Activated CD8-positive, alpha-beta memory T cell treated with anti-CD3 and anti-CD28 coated beads, Interleukin-2, amount 50 U/mL, for 1 hour (primary cell): ENCODE measurements around the gene RSPH10B.
"Not testable (repeated sequence)": the region's sequence is repeated elsewhere in the genome, so short reads cannot be mapped to it uniquely, and the experiment has no call there.

ENCODE experiments used
- DNase-seq: peaks from one replicate; pipeline ENCODE4 v3.0.0-alpha.2; 2020; ENCODE audit errors: extremely low read depth

Gene RSPH10B

DNA sequence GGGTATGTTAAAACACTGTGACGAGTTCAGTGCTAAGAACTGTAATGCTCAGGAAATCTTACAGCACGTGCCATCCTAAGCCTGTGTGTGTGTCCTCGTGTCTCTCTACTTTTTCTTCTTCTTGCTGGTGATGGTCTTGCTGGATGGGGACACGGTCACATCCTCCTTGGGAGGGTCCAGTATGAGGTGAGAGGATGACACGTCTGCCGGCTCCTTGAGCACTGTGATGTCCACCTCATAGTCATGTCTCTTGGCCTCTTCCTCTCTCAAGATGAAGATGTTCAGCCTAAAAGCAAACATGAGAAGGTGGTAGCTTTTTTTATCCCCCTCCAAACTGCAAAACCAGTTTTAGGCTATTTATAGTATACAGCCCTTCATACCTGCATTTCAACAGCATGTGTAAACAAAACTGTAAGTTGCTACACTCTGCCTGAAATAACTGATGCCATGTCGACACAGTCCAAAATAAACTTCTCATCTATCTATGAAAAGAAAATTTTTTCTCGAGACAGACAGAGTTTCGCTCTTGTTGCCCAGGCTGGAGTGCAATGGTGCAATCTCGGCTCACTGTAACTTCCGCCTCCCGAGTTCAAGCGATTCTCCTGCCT is 44.1 kb downstream of the RSPH10B start:
- DNase-seq = not testable (repeated sequence)

DNA sequence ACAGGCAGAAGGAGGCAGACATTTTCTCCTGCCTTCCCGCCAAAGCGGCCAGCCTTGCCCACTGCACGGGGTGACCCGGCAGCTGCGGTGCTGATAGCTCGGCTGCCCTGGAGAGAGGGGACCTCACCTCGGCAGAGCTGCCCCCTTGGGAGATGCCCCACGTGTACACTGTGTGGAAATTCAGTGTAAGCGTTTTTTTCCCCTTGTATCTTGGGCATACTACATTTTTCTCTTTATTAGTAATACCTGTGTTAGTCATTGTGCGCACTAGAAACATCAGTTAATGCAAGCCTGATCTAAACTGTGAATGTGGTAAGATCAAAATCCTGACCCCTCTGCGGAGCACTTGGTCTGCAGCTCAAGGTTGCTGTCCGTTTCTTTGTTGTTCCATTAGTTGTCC is 45.9 kb downstream of the RSPH10B start:
- DNase-seq = not testable (repeated sequence)

DNA sequence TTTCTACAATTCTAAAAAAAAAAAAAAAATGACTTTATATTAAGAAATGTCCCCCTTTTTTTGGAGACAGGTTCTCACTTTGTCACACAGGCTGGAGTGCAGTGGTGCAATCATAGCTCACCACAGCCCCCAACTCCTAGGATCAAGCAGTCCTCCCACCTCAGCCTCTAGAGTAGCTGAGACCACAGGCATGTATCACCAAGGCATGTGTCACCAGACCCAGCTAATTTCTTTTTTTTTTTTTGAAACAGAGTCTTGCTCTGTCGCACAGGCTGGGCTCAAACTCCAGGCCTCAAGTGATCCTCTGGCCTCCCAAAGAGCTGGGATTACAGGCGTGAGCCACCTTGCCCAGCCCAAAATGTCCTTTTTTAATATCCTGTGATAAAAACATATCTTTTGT is 46.3 kb downstream of the RSPH10B start:
- DNase-seq = not testable (repeated sequence)

DNA sequence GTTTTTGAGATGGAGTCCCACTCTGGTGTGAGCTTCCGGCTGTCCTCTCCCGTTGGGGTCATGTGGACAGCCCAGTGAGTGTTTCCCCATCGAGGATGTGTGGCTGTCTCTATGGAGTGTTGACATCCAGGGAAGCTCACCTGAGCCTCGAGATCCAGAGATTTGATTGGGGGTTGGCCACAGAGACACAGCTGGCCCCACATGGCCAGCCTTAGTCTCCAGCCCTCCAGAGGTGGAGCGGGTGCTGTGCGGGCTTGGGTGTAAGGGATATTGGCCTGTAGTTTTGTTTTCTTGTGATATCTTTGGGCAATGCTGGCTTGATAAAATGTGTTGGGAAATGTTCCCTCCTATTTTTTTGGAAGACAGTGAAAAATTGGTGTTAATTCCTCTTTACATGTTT is 54.0 kb downstream of the RSPH10B start:
- DNase-seq = not testable (repeated sequence)

DNA sequence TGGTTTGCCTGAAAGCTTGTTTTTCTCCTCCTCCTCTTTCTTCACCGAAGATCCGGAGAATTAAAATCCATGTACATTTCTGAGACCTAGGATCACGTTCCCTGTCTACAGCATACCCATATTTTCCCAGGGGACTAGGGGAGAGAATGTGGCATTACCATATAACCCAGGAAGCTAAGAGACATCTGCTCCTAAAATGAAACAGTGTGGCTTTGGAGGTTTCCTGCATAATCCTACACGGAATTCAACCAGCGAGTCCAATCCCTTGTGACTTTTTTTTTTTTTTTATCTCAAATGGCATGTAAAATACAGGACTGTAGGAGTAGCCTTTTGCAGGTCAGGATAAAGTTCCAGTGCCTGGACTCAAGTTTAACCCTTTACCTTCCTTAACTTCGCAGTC is 61.7 kb downstream of the RSPH10B start:
- not testable (repeated sequence) for DNase-seq

DNA sequence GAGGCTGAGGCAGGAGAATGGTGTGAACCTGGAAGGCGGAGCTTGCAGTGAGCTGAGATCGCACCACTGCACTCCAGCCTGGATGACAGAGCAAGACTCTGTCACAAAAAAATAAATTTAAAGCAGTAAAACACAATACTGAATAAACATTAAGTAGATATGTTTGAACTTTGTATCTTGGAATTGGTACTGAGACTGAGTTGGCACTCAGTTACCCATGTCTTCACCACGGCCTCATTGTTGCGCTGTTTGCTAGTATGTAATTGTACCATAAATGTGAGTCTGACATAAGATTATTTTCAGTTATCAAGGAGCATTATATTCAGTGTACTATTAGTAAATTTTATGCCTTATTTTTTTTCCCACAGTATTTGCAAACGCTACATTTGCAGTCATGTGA is 65.8 kb downstream of the RSPH10B start:
- not testable (repeated sequence) for DNase-seq

DNA sequence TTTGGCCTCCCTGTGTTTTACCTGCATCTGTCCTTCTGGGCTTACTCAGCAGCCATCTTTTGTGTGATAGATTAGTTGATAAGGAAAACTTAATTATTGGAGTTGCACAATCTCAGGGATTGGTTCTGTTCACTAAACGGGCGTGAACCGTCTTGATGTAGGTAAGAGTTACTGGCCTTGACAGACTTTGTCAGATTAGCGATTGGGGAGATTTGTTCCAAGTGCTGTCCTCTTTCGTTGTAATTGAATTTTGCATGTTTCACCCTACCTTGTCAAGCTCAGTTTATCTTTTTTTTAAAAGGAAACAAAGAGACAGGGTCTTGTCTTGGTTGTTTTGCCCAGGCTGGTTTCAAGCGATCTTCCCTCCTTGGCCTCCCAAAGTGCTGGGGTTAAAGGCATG is 67.5 kb downstream of the RSPH10B start:
- not testable (repeated sequence) for DNase-seq

DNA sequence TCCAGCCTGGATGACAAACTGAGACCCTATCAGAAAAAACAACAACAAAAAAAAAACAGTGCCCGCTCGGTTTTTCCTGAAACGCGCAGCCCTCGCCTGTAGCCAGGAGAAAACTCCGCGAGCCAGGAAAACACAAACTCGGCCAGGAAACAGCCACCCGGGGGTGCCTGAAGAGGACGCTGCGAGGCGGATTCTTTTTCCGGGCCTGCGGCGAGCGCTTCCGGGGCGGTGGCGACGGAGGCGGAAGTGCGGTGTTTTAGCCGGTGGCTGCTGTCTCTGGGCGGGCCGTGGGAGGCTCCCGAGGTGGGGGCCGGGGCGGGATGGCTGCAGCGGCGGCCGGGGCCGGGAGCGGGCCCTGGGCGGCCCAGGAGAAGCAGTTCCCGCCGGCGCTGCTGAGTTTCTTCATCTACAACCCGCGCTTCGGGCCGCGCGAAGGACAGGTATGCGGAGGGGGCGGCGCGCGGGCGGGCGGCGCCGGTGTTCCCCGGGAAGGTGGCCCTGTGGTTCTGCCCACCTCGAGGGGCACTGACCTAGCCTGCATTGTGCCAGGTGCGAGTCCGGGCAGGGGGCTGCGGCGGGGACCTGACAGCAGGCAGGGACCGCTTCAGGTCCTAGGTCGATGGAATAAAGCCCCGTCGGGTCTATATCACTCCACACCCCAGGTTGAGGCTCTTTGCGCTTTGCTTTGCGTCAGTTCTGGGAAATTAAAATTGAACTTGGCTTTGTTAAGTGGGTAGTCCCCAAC is 71.8 kb downstream of the RSPH10B start, which contains the start of gene CCZ1:
Gene CCZ1, plus strand, starts transcription at position 254 of the 745 bp plus-strand sequence. Its CDS starts 67 bp downstream, at position 321.
- DNase-seq = peak; percentile 25

DNA sequence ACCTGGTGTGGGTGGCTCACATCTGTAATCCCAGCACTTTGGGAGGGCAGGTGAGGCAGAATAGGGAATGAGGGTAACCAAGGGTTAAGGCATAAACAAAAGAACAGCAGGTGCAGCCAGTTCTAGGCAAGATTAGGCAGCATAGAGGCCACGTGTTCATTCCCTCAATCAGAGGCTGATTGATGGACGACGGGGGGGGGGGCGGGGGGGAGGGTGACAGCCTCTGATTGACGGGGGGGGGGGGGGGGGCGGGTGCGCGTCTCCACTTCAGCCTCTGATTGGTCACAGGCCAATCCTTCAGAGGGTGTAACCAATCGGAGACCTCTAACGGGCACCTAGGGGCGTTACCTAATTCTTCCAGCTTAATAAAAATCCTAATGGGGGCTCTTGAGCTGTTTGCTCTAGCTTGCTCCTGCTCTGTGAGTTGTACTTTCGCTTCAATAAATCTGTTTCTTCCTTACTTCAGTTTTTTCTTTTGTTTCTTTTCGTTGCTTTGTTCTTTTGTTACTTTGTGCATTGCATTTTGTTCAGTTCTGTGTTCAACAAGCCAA is 73.0 kb downstream of the RSPH10B start:
- DNase-seq = not testable (repeated sequence)

DNA sequence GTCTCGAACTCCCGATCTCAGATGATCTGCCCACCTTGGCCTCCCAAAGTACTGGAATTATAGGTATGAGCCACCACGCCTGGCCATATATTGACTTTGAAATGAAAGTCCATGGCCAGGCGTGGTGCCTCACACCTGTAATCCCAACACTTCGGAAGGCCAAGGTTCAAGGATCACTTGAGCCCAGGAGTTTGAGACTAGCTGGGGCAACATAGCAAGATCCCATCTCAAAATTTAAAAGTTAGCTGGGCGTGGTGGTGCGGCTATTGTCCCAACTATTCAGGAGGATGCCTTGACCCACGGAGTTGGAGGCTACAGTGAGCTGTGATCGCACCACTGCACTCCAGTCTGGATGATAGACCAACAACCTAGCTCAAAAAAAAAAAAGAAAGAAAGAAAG is 78.0 kb downstream of the RSPH10B start:
- DNase-seq = no peak

DNA sequence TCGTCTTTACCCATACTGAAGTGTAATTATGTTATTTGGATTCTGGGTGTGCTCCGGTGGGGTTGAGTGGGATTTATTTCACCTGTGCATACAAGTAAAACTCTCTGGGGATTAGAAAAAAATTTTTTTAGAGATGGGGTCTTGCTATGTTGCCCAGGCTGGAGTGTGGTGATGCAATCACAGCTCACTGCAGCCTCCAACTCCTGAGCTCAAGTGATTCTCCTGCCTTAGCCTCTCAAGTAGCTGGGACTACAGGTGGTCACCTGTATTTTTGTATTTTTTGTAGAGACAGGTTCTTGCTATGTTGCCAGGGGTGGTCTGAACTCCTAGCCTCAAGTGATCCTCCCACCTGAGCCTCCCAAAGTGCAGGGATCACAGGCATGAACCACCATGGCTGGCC is 80.2 kb downstream of the RSPH10B start:
- DNase-seq = not testable (repeated sequence)

DNA sequence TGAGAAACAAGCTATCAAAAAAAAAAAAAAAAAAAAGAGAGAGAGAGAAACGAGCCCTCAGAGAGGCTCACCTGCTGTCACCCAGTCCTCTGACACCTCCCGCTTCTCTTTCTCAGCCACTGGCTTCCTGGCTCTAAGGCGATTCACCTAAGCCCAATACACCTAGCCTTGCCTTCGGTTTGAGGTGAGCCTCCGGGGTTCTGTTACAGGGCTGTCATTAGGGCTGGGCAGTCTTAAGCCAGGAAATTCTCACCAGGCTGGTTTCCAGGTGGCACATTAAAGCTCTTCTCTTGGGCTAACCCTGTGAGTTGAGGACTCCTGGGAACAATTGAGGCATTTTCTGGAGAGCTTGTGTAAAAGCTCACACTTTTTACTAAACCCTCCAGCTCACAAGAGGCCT is 82.5 kb downstream of the RSPH10B start:
- not testable (repeated sequence) for DNase-seq

DNA sequence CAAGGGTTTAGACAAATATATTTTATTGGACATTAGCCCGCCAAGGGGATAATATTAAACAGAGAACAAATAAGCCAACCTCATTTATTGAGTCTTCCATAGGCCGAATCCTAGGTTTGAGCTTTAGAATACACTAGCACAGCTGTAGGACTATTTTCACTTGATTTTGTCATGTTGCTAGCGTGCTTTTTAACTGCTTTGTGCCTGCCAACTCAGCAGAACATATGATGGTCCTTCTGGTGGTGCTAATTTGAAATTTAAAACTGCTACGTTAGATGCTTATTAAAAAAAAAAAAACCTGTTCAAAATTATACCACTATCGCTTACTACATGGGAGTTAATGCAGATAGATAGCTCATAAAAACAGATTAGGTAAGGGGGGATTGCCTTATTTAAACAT is 86.1 kb downstream of the RSPH10B start:
- DNase-seq = not testable (repeated sequence)

DNA sequence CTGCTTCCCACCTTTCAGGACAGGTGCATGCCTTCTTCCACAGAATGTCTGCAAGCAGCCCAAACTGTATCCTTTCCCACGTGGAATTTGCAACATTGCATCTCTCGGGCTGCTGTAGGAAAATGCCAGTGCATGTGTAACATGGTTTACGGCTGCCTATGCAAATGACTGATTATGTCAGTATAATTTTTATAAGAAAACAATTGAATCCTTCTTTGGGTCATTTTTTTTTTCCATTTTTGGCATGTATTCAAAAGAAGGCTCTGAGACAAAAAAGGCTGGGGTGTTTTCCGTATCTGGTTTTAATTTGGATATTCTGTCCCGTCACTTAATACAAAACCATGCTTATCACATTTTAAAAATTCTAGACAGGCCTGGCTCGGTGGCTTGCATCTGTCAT is 90.4 kb downstream of the RSPH10B start:
- DNase-seq = not testable (repeated sequence)

DNA sequence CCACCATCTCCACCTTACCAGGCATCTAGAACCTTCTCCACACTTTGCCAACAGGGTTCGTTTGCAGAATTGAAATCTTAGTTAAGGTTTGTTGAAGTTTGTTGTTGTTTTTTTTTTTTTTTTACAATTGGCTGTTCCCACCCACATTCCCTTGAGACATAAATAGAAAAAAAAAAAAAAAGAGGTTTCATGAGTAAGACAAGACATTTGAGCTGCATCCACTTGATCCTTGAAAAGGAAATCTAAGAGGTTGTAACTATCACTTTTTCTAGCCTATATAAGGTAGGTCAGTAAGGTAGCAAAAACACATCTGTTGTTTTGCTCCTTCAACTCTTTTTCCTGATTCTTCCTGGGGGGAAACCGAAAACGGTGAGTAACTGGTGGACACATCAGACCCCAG is 90.9 kb downstream of the RSPH10B start:
- not testable (repeated sequence) for DNase-seq
